ENCODE results near the gene GTPBP1.

- TF ChIP-seq CTCF (IDR thresholded peaks at IDR 0.05; ENCODE audit: low read depth, low read length) (peak; percentile 1), POLR2A (IDR thresholded peaks at IDR 0.05; ENCODE audit: extremely low read depth, insufficient read length) (no peak), MYC (IDR thresholded peaks at IDR 0.05; ENCODE audit: low read depth, low read length) (no peak)
Observed at GRCh38 chr22:38740754-38741153, 35.0 kb downstream of the GTPBP1 start.

All from NB4 (cell line).